HEK293 (cell line): ENCODE measurements around the gene F2RL3.
"Not testable (repeated sequence)": the region's sequence is repeated elsewhere in the genome, so short reads cannot be mapped to it uniquely, and the experiment has no call there.

ENCODE experiments used
- CTCF ChIP-seq: fragments of 450-650 bp; formaldehyde crosslinking; IDR thresholded peaks from 2 replicates; pipeline ENCODE4 v1.5.1; 2016; ENCODE audit warnings: missing biosample characterization, missing genetic modification characterization
- INSM2 ChIP-seq: fragments of 450-650 bp; formaldehyde crosslinking; IDR thresholded peaks from 2 replicates; pipeline ENCODE4 v1.5.1; 2016; ENCODE audit warnings: missing biosample characterization, missing genetic modification characterization

GRCh38 chr19:16874978-16875299 lies 13.9 kb upstream of the F2RL3 start:
- not testable (repeated sequence) for TF ChIP-seq INSM2, CTCF (tag by site-specific recombination)
